ENCODE measurements around the gene WDR20. TPM values are rescaled to one million over a fixed set of nuclear protein-coding genes. Genes with fewer than 3 reads are reported as not detected.

Gene WDR20, protein sequence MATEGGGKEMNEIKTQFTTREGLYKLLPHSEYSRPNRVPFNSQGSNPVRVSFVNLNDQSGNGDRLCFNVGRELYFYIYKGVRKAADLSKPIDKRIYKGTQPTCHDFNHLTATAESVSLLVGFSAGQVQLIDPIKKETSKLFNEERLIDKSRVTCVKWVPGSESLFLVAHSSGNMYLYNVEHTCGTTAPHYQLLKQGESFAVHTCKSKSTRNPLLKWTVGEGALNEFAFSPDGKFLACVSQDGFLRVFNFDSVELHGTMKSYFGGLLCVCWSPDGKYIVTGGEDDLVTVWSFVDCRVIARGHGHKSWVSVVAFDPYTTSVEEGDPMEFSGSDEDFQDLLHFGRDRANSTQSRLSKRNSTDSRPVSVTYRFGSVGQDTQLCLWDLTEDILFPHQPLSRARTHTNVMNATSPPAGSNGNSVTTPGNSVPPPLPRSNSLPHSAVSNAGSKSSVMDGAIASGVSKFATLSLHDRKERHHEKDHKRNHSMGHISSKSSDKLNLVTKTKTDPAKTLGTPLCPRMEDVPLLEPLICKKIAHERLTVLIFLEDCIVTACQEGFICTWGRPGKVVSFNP
- 62.8 and 64.0 TPM in 2 replicates for total RNA-seq
- total RNA-seq (2013), result 24.3 TPM
- 12.4 and 16.0 TPM in 2 replicates for polyA plus RNA-seq
- polyA minus RNA-seq, result 18.8 and 32.1 TPM in 2 replicates

DNA sequence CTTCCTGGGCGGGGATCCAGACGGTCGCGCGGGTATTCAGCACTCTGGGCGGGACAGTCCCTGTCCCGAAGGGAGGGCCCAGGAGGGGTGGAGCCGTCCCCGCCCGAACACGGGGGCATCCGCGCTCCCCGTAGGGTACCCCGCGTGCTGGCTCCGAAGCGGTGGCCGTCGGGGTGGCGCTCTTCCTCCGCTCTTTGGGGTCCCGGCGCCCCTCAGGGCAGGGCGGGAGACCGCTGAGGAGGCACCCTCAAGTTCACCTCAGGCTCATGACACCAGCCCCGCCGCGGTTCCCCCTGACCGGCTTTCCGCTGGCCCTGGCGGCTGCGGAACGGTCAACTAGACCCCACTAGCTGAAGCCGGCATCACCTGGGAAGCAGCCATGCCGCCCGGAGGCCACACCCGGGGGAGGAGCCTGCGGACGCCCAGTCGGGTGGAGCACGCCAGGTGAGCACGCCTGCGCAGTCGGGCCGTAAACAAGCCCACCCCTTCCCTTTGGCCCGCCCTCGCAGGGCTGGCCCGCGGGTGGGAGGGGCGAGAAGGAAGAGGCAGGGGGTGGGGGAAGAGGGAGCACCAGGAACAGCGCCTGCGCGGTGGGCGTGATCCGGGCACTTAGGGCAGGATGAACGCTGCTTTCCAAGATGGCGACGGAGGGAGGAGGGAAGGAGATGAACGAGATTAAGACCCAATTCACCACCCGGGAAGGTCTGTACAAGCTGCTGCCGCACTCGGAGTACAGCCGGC is at the start of gene WDR20:
TSS of gene WDR20 (plus strand) at position 612 of the 741 bp plus-strand sequence. CDS start at position 639, 27 bp downstream.
- TF ChIP-seq, protein P1, sequence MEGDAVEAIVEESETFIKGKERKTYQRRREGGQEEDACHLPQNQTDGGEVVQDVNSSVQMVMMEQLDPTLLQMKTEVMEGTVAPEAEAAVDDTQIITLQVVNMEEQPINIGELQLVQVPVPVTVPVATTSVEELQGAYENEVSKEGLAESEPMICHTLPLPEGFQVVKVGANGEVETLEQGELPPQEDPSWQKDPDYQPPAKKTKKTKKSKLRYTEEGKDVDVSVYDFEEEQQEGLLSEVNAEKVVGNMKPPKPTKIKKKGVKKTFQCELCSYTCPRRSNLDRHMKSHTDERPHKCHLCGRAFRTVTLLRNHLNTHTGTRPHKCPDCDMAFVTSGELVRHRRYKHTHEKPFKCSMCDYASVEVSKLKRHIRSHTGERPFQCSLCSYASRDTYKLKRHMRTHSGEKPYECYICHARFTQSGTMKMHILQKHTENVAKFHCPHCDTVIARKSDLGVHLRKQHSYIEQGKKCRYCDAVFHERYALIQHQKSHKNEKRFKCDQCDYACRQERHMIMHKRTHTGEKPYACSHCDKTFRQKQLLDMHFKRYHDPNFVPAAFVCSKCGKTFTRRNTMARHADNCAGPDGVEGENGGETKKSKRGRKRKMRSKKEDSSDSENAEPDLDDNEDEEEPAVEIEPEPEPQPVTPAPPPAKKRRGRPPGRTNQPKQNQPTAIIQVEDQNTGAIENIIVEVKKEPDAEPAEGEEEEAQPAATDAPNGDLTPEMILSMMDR (IDR thresholded peaks at IDR 0.05), result no peak
- TF ChIP-seq EZH2 (IDR thresholded peaks at IDR 0.05; ENCODE audit: borderline replicate concordance, insufficient read depth, low read depth, low read length, poor library complexity, severe bottlenecking), result no peak
- peak within 1 kb of the TSS; percentile 81 for H3K9ac ChIP-seq (ENCODE audit: low read length)
- H4K20me1 ChIP-seq (ENCODE audit: control insufficient read depth, insufficient read depth, low read length, poor library complexity, severe bottlenecking), result peaks cover 15% of the 10 kb centered on the region
- peak; percentile 98 for DNase-seq
- H3K4me3 ChIP-seq (ENCODE audit: control extremely low read depth in 1 of 5, extremely low read depth in 1 of 5, insufficient read depth in 1 of 5, low read depth in 2 of 5, low read length in 4 of 5), result peak within 1 kb of the TSS; percentile 66 to 94 (median 88)
- no peaks in the 10 kb centered on the region for H3K9me3 Mint-ChIP-seq (ENCODE audit: insufficient read depth)
- intact Hi-C loops (cut with micrococcal nuclease), result loop anchor here (1.0 to 5.0 kb wide), 6 partner anchors 36 to 223 kb away; partner anchors contain the start of genes CINP, DYNC1H1, HSP90AA1 and MOK
- peaks cover 24% of the 10 kb centered on the region for H3K4me1 Mint-ChIP-seq
- H3K4me1 ChIP-seq (ENCODE audit: control insufficient read depth in 2 of 2, insufficient read depth in 2 of 2, low read length in 2 of 2), result peaks cover 14 to 16% of the 10 kb centered on the region in 2 donors
- H3K36me3 ChIP-seq (replicated peaks in 1 of 2; ENCODE audit: control extremely low read depth in 1 of 2, control insufficient read depth in 1 of 2, extremely low read depth in 1 of 2, insufficient read depth in 2 of 2, low read length in 1 of 2), result no peaks in the 10 kb centered on the region
- peak within 1 kb of the TSS; percentile 90 for H2AFZ ChIP-seq (ENCODE audit: insufficient read depth, low read depth, low read length, poor library complexity, severe bottlenecking)
- peak; percentile 93 for ATAC-seq (ENCODE audit: low read depth)
- H3K27me3 Mint-ChIP-seq, result no peaks in the 10 kb centered on the region
- H3K9me3 ChIP-seq (ENCODE audit: control extremely low read depth in 1 of 3, control insufficient read depth in 2 of 3, insufficient read depth in 1 of 3, low read length in 2 of 3), result peaks cover 0 to 2% (median 0%) of the 10 kb centered on the region in 3 donors
- peak within 1 kb of the TSS; percentile 88 to 90 for H3K27ac ChIP-seq (ENCODE audit: low read length in 2 of 2)
- H3K4me3 Mint-ChIP-seq, result peak within 1 kb of the TSS; percentile 89
- peak within 1 kb of the TSS; percentile 94 for H3K27ac Mint-ChIP-seq
- peaks cover 47% of the 10 kb centered on the region for H3K79me2 ChIP-seq (ENCODE audit: control insufficient read depth, insufficient read depth, low read length)
- peak within 1 kb of the TSS; percentile 81 for H3K4me2 ChIP-seq (replicated peaks; ENCODE audit: low read depth, low read length, poor library complexity, severe bottlenecking)
- under 1% methylated on average over 60 of the region's 64 CpGs for WGBS (ENCODE audit: insufficient coverage)
- CTCF ChIA-PET, result interaction anchor here (0.6 to 2.1 kb wide), 3 partner anchors 43 to 178 kb away, joined by 3 to 7 read pairs (median 5); no protein-coding TSS in a partner anchor
- H3K27me3 ChIP-seq (replicated peaks in 1 of 4; ENCODE audit: control extremely low read depth in 1 of 4, control insufficient read depth in 3 of 4, insufficient read depth in 4 of 4, low read length in 3 of 4), result no peaks in the 10 kb centered on the region
- POLR2A ChIA-PET, result interaction anchor here (0.6 to 0.8 kb wide), 2 partner anchors 56 to 379 kb away, joined by 3 to 5 read pairs; no protein-coding TSS in a partner anchor
